Naive thymus-derived CD4-positive, alpha-beta T cell (primary cell): Measurements from ENCODE around the gene RPS19. TPM values are rescaled to one million over a fixed set of nuclear protein-coding genes. Genes with fewer than 3 reads are reported as not detected.

ENCODE experiments used
- ATAC-seq: fragments of 150-1000 bp; cut with Tn5 transposase; 2 replicates; pipeline ENCODE4 v1.10.0; 2021; ENCODE audit warnings: mild to moderate bottlenecking, moderate library complexity
- CTCF ChIA-PET: fragments of 350-600 bp; sonication (Branson Sonifier 250); formaldehyde crosslinking; loops from one replicate; lab custom pipeline; 2021; ENCODE audit warnings: antibody characterized with exemption; lab: Charles Lee
- POLR2A ChIA-PET: fragments of 350-600 bp; sonication (Branson Sonifier 250); formaldehyde crosslinking; loops from one replicate; lab custom pipeline; 2021; ENCODE audit warnings: antibody characterized with exemption, inconsistent platforms; lab: Charles Lee
- DNase-seq, 9 donors: peaks; one replicate each; pipeline versions ENCODE4 v3.0.0 to v3.0.0-alpha.2; 2020 to 2022; ENCODE audit warnings: mixed read lengths in 1 of 9
- H3K27ac ChIP-seq: one replicate; pipeline ENCODE4 v1.7.0; 2013; ENCODE audit warnings: mild to moderate bottlenecking, low read depth, low read length, moderate library complexity
- H3K27me3 ChIP-seq, 2 donors: one replicate each; pipeline ENCODE4 v1.7.0; 2013; ENCODE audit warnings: low read length in 2 of 2, mild to moderate bottlenecking in 2 of 2, moderate library complexity in 2 of 2; ENCODE audit not compliant: control insufficient read depth in 2 of 2, insufficient read depth in 2 of 2
- H3K36me3 ChIP-seq, 3 experiments: 1 replicate in 2 of 3; 2 replicates in 1 of 3; pipeline ENCODE4 v1.7.0; 2013; ENCODE audit warnings: low read length in 3 of 3, mild to moderate bottlenecking in 3 of 3, moderate library complexity in 1 of 3; ENCODE audit not compliant: insufficient read depth in 3 of 3, control insufficient read depth in 2 of 3
- H3K4me1 ChIP-seq, 2 donors: one replicate each; pipeline ENCODE4 v1.7.0; 2013; ENCODE audit warnings: low read length in 2 of 2, mild to moderate bottlenecking in 2 of 2, moderate library complexity in 1 of 2; ENCODE audit not compliant: control insufficient read depth in 2 of 2, insufficient read depth in 2 of 2
- H3K4me3 ChIP-seq: 2 replicates; pipeline ENCODE4 v1.7.0; 2013; ENCODE audit warnings: mild to moderate bottlenecking, low read length
- H3K9me3 ChIP-seq, 3 experiments: 1 replicate in 2 of 3; 2 replicates in 1 of 3; pipeline ENCODE4 v1.7.0; 2013; ENCODE audit warnings: low read length in 3 of 3; ENCODE audit not compliant: control insufficient read depth in 2 of 3
- H3K27ac Mint-ChIP-seq, 9 donors: one replicate each; pipeline ENCODE4 v1.8.0; 2020 to 2022; ENCODE audit warnings: mixed read lengths in 9 of 9, mild to moderate bottlenecking in 8 of 9, moderate library complexity in 5 of 9, inconsistent platforms in 2 of 9
- H3K27me3 Mint-ChIP-seq, 5 donors: one replicate each; pipeline ENCODE4 v1.8.0; 2021 to 2022; ENCODE audit warnings: mixed read lengths in 5 of 5, mild to moderate bottlenecking in 1 of 5
- H3K36me3 Mint-ChIP-seq, 5 donors: one replicate each; pipeline ENCODE4 v1.8.0; 2020 to 2022; ENCODE audit warnings: mixed read lengths in 5 of 5, mild to moderate bottlenecking in 3 of 5, inconsistent platforms in 1 of 5
- H3K4me1 Mint-ChIP-seq, 7 donors: one replicate each; pipeline ENCODE4 v1.8.0; 2020 to 2022; ENCODE audit warnings: mixed read lengths in 7 of 7, mild to moderate bottlenecking in 3 of 7, inconsistent platforms in 1 of 7
- H3K4me3 Mint-ChIP-seq, 10 donors: one replicate each; pipeline ENCODE4 v1.8.0; 2020 to 2022; ENCODE audit warnings: mild to moderate bottlenecking in 10 of 10, mixed read lengths in 10 of 10, moderate library complexity in 6 of 10, inconsistent platforms in 2 of 10
- H3K9me3 Mint-ChIP-seq, 11 donors: one replicate each; pipeline ENCODE4 v1.8.0; 2020 to 2022; ENCODE audit warnings: mixed read lengths in 11 of 11, mild to moderate bottlenecking in 4 of 11, inconsistent platforms in 1 of 11, moderate library complexity in 1 of 11
- intact Hi-C, 2 donors: fragments of 100-400 bp; cut with micrococcal nuclease; formaldehyde crosslinking; loops; one replicate each; pipeline ENCODE4 v1.15.1; 2023
- polyA plus RNA-seq, 2 donors: library from polyadenylated mRNA; unstranded; fragments of 300-500 nt; fragmentation: Illumina TruSeq; gene quantifications; one replicate each; pipeline ENCODE4 v1.2.3, GENCODE V29; 2021
- total RNA-seq, 6 experiments: library from RNA in 5 of 6; stranded (reverse) in 5 of 6; gene quantifications; 1 replicate in 5 of 6; 2 replicates in 1 of 6; pipeline ENCODE4 v1.2.3 and lab custom pipeline; 2021 to 2026

Gene RPS19
- total and polyA plus RNA-seq, 7 experiments from 2014 or later: 2,739 to 7,822 (median 3,541) TPM

DNA sequence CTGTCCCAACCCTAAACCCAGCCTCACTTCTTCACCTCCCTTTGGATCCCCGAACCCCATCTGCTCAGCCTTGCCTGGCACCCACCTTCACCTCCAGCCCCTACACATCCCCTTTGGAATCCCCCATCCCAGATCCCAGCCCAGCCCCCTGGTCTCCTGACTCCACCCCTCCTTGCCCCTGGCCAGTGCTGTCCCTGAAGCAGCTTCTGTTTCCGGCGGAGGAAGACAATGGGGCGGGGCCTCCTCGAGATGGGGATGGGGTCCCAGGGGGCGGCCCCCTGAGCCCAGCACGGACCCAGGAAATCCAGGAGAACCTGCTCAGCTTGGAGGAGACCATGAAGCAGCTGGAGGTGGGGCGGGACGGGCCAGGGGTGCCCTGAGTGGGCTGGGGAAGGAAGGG, 46.2 kb downstream of the RPS19 start:
- peak overlapping the region in 6 of 9 donors; percentile 51 to 85 (median 71) for H3K27ac Mint-ChIP-seq
- Histone ChIP-seq H3K27ac (no peak overlapping the region), H3K36me3 (peaks cover 47 to 75% (median 54%) of the 10 kb centered on the region in 3 experiments), H3K27me3 (no peaks in the 10 kb centered on the region), H3K4me3 (no peak overlapping the region), H3K4me1 (peaks cover 0 to 26% of the 10 kb centered on the region in 2 donors), H3K9me3 (no peaks in the 10 kb centered on the region)
- peaks cover 0 to 4% (median 0%) of the 10 kb centered on the region in 11 donors for H3K9me3 Mint-ChIP-seq
- H3K4me1 Mint-ChIP-seq: peaks cover 26 to 54% (median 46%) of the 10 kb centered on the region in 7 donors
- peak overlapping the region in 2 of 10 donors; percentile 32 to 48 for H3K4me3 Mint-ChIP-seq
- peaks cover 0 to 50% (median 13%) of the 10 kb centered on the region in 5 donors for H3K36me3 Mint-ChIP-seq
- peaks cover 0 to 9% (median 0%) of the 10 kb centered on the region in 5 donors for H3K27me3 Mint-ChIP-seq
- ChIA-PET CTCF (interaction anchor here (0.6 kb wide), 1 partner anchor 16 kb away, joined by 3 read pairs; no protein-coding TSS in a partner anchor), POLR2A (interaction anchor here (1.0 to 15.6 kb wide), 6 partner anchors 9 to 35 kb away, joined by 3 to 348 read pairs (median 6); partner anchors contain the start of gene ARHGEF1)
- ATAC-seq (no peak), DNase-seq (no peak)
- intact Hi-C loops: no loop called here

DNA sequence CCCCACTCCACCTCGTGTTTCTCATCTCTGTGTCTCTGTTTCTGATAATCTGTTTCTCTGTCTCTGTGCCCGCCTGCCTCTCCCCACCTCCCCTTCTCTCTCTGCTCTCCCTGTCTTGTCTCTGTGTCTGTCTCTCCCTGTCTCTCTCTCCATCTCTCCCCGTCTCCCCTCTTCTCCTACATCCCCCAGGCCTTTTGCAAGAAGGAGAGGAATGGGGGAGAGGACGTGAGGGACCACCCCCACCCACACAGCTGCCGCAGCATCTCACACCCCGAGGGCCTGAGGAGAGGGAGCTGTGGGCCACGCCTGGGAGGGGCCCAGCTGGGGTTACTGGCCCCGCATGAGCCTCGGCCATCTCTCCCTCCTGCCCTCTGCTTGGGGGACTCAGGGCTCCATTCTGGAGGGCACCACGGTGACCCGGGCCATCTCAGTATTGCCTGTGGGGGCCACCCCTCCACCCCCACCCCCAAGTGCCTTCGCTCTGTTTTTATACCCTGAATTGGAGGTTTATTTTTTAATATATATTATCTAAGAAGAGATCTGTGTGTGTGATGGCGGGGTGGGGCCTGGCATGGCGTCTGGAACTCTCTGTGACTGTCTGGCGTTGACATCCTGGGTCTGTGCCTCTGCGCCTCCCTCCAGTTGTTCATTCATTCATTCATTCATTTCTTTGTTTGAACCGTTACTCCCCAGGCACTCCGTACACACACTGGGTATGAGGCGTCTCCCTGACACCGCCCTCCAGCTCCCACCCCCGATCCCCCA, 47.0 kb downstream of the RPS19 start:
- CTCF ChIA-PET: interaction anchor here (0.5 to 0.9 kb wide), 3 partner anchors 16 to 38 kb away, joined by 3 read pairs; no protein-coding TSS in a partner anchor
- Histone ChIP-seq H3K27ac (no peak overlapping the region), H3K36me3 (peaks cover 40 to 67% (median 46%) of the 10 kb centered on the region in 3 experiments)

DNA sequence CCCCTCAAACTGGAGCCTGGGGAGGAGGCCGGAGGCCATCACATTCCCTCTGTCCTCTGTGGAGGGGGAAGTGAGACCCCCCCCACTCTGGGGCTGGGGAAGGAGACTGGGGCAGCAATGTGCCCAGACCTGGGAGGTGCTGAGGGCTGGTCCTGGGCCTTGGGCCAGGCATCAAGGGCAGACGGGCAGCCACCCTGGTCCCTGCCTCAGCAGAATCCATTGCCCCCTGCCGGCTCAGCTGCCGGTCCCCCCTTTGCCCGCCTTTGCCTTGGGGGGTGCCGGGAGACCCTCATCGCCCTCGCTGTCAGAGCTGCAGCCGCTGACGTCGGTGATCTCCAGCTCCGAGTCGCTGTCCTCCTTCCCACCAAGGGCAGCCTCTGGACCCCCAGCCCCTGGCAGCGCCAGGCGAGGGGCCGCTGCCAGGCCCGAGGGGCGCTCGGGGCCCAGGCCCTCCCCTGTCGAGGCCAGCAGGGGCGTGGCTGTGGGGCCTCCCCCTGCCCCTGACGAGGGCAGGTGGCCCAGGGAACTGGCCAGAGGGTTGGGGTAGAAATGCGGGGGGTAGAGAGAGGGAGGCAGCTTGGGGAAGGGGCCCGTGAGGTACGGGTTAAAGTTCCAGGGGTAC, 48.0 kb downstream of the RPS19 start:
- ATAC-seq: no peak
- H3K4me1 ChIP-seq: peaks cover 9 to 26% of the 10 kb centered on the region in 2 donors
- no peak overlapping the region for H3K27ac ChIP-seq
- Mint-ChIP-seq H3K9me3 (peaks cover 0 to 6% (median 0%) of the 10 kb centered on the region in 11 donors), H3K27me3 (peaks cover 0 to 26% (median 0%) of the 10 kb centered on the region in 5 donors), H3K4me1 (peaks cover 34 to 56% (median 49%) of the 10 kb centered on the region in 7 donors), H3K27ac (peak overlapping the region in 3 of 9 donors; percentile 17 to 49 (median 43)), H3K36me3 (peaks cover 0 to 48% (median 13%) of the 10 kb centered on the region in 5 donors), H3K4me3 (no peak overlapping the region)
- H3K27me3 ChIP-seq: no peaks in the 10 kb centered on the region
- peaks cover 30 to 57% (median 36%) of the 10 kb centered on the region in 3 experiments for H3K36me3 ChIP-seq
- ChIA-PET POLR2A (interaction anchor here (0.9 to 15.6 kb wide), 5 partner anchors 11 to 26 kb away, joined by 3 to 348 read pairs (median 3); partner anchors contain the start of genes ARHGEF1 and ERFL), CTCF (interaction anchor here (0.5 to 0.9 kb wide), 2 partner anchors 21 to 37 kb away, joined by 3 read pairs; no protein-coding TSS in a partner anchor)
- intact Hi-C loops: no loop called here
- no peak overlapping the region for H3K4me3 ChIP-seq
- DNase-seq: no peak
- H3K9me3 ChIP-seq: no peaks in the 10 kb centered on the region

More for the DNA sequence above, 47.0 kb downstream of the RPS19 start:
- Histone ChIP-seq H3K27me3 (no peaks in the 10 kb centered on the region), H3K4me1 (peaks cover 4 to 24% of the 10 kb centered on the region in 2 donors), H3K9me3 (no peaks in the 10 kb centered on the region), H3K4me3 (no peak overlapping the region)
- H3K4me1 Mint-ChIP-seq: peaks cover 29 to 56% (median 48%) of the 10 kb centered on the region in 7 donors
- peaks cover 0 to 6% (median 0%) of the 10 kb centered on the region in 11 donors for H3K9me3 Mint-ChIP-seq
- H3K27me3 Mint-ChIP-seq: peaks cover 0 to 17% (median 0%) of the 10 kb centered on the region in 5 donors
- no peak for ATAC-seq
- POLR2A ChIA-PET: interaction anchor here (0.6 to 15.6 kb wide), 7 partner anchors 11 to 35 kb away, joined by 3 to 348 read pairs (median 5); partner anchors contain the start of genes ARHGEF1 and ERFL
- intact Hi-C loops: no loop called here
- H3K27ac Mint-ChIP-seq: peak overlapping the region in 5 of 9 donors; percentile 31 to 83 (median 45)
- H3K36me3 Mint-ChIP-seq: peaks cover 0 to 52% (median 13%) of the 10 kb centered on the region in 5 donors
- peak overlapping the region in 2 of 10 donors; percentile 4 to 15 for H3K4me3 Mint-ChIP-seq
- DNase-seq: no peak

DNA sequence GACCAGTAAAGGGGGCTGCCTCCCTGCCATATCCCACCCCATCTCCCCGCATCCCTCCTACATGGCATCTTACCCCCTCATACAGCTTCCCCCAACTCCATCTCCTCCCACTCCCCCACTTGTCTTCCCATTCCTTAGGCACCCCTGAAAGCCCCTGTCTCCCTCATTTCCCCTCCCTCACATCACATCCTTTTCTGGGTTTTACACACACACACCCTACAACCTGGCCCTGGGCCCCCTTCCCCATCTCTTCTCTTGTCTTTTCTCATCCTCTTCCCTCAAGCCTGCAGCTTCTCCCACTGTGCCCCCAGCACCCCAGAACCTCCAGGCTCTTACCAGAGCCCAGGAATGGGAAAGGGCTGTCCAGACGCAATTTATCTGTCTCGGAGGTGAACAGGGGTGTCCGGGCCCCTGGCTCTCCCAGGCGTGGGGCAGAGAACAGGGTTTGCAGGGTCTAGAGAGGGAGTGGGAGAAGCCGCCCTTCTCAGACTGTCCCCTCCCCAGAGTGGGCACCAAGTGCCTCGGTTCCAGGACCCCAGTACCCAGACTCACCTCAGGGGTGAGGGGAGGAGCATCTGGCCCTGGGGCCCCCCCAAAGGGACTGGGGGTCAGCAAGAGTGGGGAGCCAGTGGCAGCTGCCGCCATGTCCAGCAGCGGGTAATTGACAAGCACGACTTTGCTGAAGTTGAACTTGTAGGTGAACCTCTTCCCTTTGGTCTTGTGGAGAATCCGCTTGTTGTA, 48.8 kb downstream of the RPS19 start:
- H3K27ac ChIP-seq: no peak overlapping the region
- DNase-seq (peak in 1 of 9 donors; percentile 32), ATAC-seq (no peak)
- POLR2A ChIA-PET: interaction anchor here (0.6 to 15.6 kb wide), 9 partner anchors 7 to 36 kb away, joined by 3 to 348 read pairs (median 5); partner anchors contain the start of genes ARHGEF1 and ERFL
- intact Hi-C loops: no loop called here
- CTCF ChIA-PET: no interaction called here
- Mint-ChIP-seq H3K27me3 (peaks cover 0 to 28% (median 0%) of the 10 kb centered on the region in 5 donors), H3K36me3 (peaks cover 0 to 43% (median 13%) of the 10 kb centered on the region in 5 donors), H3K4me1 (peaks cover 34 to 58% (median 47%) of the 10 kb centered on the region in 7 donors), H3K4me3 (peak overlapping the region in 1 of 10 donors; percentile 30), H3K9me3 (peaks cover 0 to 6% (median 0%) of the 10 kb centered on the region in 11 donors), H3K27ac (peak overlapping the region in 7 of 9 donors; percentile 17 to 88 (median 60))
- peaks cover 22 to 49% (median 28%) of the 10 kb centered on the region in 3 experiments for H3K36me3 ChIP-seq
- peaks cover 9 to 29% of the 10 kb centered on the region in 2 donors for H3K4me1 ChIP-seq
- H3K9me3 ChIP-seq: no peaks in the 10 kb centered on the region
- no peak overlapping the region for H3K4me3 ChIP-seq
- no peaks in the 10 kb centered on the region for H3K27me3 ChIP-seq

DNA sequence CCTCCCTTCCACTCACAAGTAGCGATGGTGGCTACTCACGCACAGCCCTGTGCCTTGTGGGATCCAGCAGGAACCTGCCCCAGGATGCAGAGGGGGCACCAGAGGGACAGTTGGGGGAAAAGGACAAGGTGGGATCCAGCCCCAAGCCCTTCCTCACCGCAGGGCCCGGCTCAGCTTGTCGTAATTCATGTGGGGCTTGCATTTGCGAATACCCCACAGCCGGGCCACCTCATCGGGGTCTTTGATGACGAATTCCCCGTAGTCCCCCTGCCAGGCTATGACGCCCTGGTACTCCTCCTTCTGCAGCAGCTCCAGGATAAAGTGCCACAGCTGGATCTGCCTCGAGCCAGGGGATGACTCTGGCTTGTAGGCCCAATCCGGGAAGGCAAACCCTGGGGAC, 49.7 kb downstream of the RPS19 start:
- H3K9me3 Mint-ChIP-seq: peaks cover 0 to 6% (median 0%) of the 10 kb centered on the region in 11 donors
- DNase-seq: peak in 1 of 9 donors; percentile 27
- peak overlapping the region; percentile 10 for H3K27ac ChIP-seq
- H3K9me3 ChIP-seq: no peaks in the 10 kb centered on the region
- H3K36me3 Mint-ChIP-seq: peaks cover 0 to 38% (median 10%) of the 10 kb centered on the region in 5 donors
- H3K4me1 ChIP-seq: peaks cover 9 to 34% of the 10 kb centered on the region in 2 donors
- POLR2A ChIA-PET: interaction anchor here (0.9 to 15.6 kb wide), 7 partner anchors 8 to 36 kb away, joined by 3 to 348 read pairs (median 6); partner anchors contain the start of genes ARHGEF1 and ERFL
- CTCF ChIA-PET: interaction anchor here (1.2 kb wide), 1 partner anchor 26 kb away, joined by 3 read pairs; no protein-coding TSS in a partner anchor
- no peak overlapping the region for H3K4me3 Mint-ChIP-seq
- H3K36me3 ChIP-seq: peaks cover 18 to 41% (median 20%) of the 10 kb centered on the region in 3 experiments
- peaks cover 31 to 57% (median 49%) of the 10 kb centered on the region in 7 donors for H3K4me1 Mint-ChIP-seq
- H3K27ac Mint-ChIP-seq: peak overlapping the region in 4 of 9 donors; percentile 25 to 87 (median 56)
- intact Hi-C loops: loop anchor here in 1 of 2 donors (2.0 kb wide), 1 partner anchor 37 kb away; no protein-coding TSS in a partner anchor
- H3K27me3 ChIP-seq: peaks cover 0 to 8% of the 10 kb centered on the region in 2 donors
- H3K27me3 Mint-ChIP-seq: peaks cover 0 to 28% (median 0%) of the 10 kb centered on the region in 5 donors
- no peak overlapping the region for H3K4me3 ChIP-seq
- no peak for ATAC-seq
